ENCODE data around the gene ARHGAP21. TPM values are rescaled to one million over a fixed set of nuclear protein-coding genes. Genes with fewer than 3 reads are reported as not detected.
"Not testable (repeated sequence)": the region's sequence is repeated elsewhere in the genome, so short reads cannot be mapped to it uniquely, and the experiment has no call there.

The ARHGAP21 gene
- total RNA-seq, 1 donor from 2014 or later, result 104 TPM

GRCh38 chr10:24698270-24698669, 25.4 kb downstream of the ARHGAP21 start:
- no peak for ATAC-seq
- DNase-seq (ENCODE audit: low spot score), result no peak
- intact Hi-C loops (cut with DNase I), result no loop called here

- no peak for ATAC-seq
- no peak for DNase-seq (ENCODE audit: low spot score)
- intact Hi-C loops (cut with DNase I), result no loop called here
Observed at GRCh38 chr10:24697080-24697479, 26.6 kb downstream of the ARHGAP21 start.

GRCh38 chr10:24695452-24695851, 28.2 kb downstream of the ARHGAP21 start:
- intact Hi-C loops (cut with DNase I), result no loop called here
- DNase-seq (ENCODE audit: low spot score) (no peak), ATAC-seq (no peak)

GRCh38 chr10:24694086-24694485, 29.6 kb downstream of the ARHGAP21 start:
- DNase-seq (ENCODE audit: low spot score) (no peak), ATAC-seq (no peak)
- intact Hi-C loops (cut with DNase I), result no loop called here

- peak; percentile 91 for ATAC-seq
- DNase-seq (ENCODE audit: low spot score), result no peak
- intact Hi-C loops (cut with DNase I), result no loop called here
Observed at GRCh38 chr10:24690961-24691512, 32.6 kb downstream of the ARHGAP21 start.

- ATAC-seq (no peak), DNase-seq (ENCODE audit: low spot score) (no peak)
- intact Hi-C loops (cut with DNase I), result no loop called here
Observed at GRCh38 chr10:24685958-24686540, 37.6 kb downstream of the ARHGAP21 start.

GRCh38 chr10:24683554-24683953, 40.1 kb downstream of the ARHGAP21 start:
- intact Hi-C loops (cut with DNase I), result no loop called here
- ATAC-seq, result no peak
- no peak for DNase-seq (ENCODE audit: low spot score)

GRCh38 chr10:24681572-24682088, 42.1 kb downstream of the ARHGAP21 start:
- DNase-seq (ENCODE audit: low spot score) (no peak), ATAC-seq (no peak)
- intact Hi-C loops (cut with DNase I), result no loop called here

GRCh38 chr10:24680647-24681524, 42.8 kb downstream of the ARHGAP21 start:
- intact Hi-C loops (cut with DNase I), result no loop called here
- no peak for ATAC-seq

GRCh38 chr10:24678757-24679156, 44.9 kb downstream of the ARHGAP21 start:
- intact Hi-C loops (cut with DNase I), result no loop called here
- no peak for ATAC-seq
- no peak for DNase-seq (ENCODE audit: low spot score)

More at GRCh38 chr10:24680647-24681524, 42.8 kb downstream of the ARHGAP21 start:
- no peak for DNase-seq (ENCODE audit: low spot score)

GRCh38 chr10:24674892-24675632, 48.6 kb downstream of the ARHGAP21 start:
- ATAC-seq (no peak), DNase-seq (ENCODE audit: low spot score) (no peak)
- intact Hi-C loops (cut with DNase I), result no loop called here

- no peak for ATAC-seq
- intact Hi-C loops (cut with DNase I), result no loop called here
Observed at GRCh38 chr10:24670964-24671670, 52.6 kb downstream of the ARHGAP21 start.

GRCh38 chr10:24669285-24669852, 54.3 kb downstream of the ARHGAP21 start:
- no peak for ATAC-seq
- DNase-seq (ENCODE audit: low spot score), result no peak
- intact Hi-C loops (cut with DNase I), result no loop called here

More at GRCh38 chr10:24670964-24671670, 52.6 kb downstream of the ARHGAP21 start:
- no peak for DNase-seq (ENCODE audit: low spot score)

GRCh38 chr10:24668247-24668646, 55.4 kb downstream of the ARHGAP21 start:
- DNase-seq (ENCODE audit: low spot score) (no peak), ATAC-seq (no peak)

GRCh38 chr10:24664991-24665390, 58.7 kb downstream of the ARHGAP21 start:
- ATAC-seq, result no peak
- intact Hi-C loops (cut with DNase I), result no loop called here
- DNase-seq (ENCODE audit: low spot score), result no peak

More at GRCh38 chr10:24668247-24668646, 55.4 kb downstream of the ARHGAP21 start:
- intact Hi-C loops (cut with DNase I), result no loop called here

GRCh38 chr10:24661376-24661775, 62.3 kb downstream of the ARHGAP21 start:
- no peak for DNase-seq (ENCODE audit: low spot score)
- intact Hi-C loops (cut with DNase I), result no loop called here
- ATAC-seq, result no peak

GRCh38 chr10:24658319-24658718, 65.4 kb downstream of the ARHGAP21 start:
- intact Hi-C loops (cut with DNase I); DNase-seq (ENCODE audit: low spot score): not testable (repeated sequence)

GRCh38 chr10:24656326-24656725, 67.4 kb downstream of the ARHGAP21 start:
- ATAC-seq; DNase-seq (ENCODE audit: low spot score); intact Hi-C loops (cut with DNase I): not testable (repeated sequence)

More at GRCh38 chr10:24658319-24658718, 65.4 kb downstream of the ARHGAP21 start:
- ATAC-seq, result not testable (repeated sequence)
